Panc1 (cell line): ENCODE results near the gene CNGB1.

Experiments used
- CTCF ChIP-seq: fragments of 450-650 bp; IDR thresholded peaks from 2 replicates; pipeline ENCODE4 v1.5.1; 2017; ENCODE audit warnings: mild to moderate bottlenecking
- POLR2AphosphoS5 ChIP-seq: IDR thresholded peaks from 2 replicates; pipeline ENCODE4 v1.6.1; 2012; ENCODE audit warnings: mild to moderate bottlenecking, low read depth, low read length, moderate library complexity
- REST ChIP-seq, 2 experiments: IDR thresholded peaks; 2 replicates each; pipeline ENCODE4 v1.6.1; 2011 to 2012; ENCODE audit warnings: low read depth in 2 of 2, control low read depth in 1 of 2, low read length in 1 of 2, mild to moderate bottlenecking in 1 of 2, moderate library complexity in 1 of 2; ENCODE audit not compliant: insufficient read depth in 1 of 2
- SIN3A ChIP-seq: IDR thresholded peaks from 2 replicates; pipeline ENCODE4 v1.6.1; 2012; ENCODE audit warnings: low read depth, mild to moderate bottlenecking, low read length, moderate library complexity, borderline replicate concordance; ENCODE audit not compliant: insufficient read depth
- TCF7L2 ChIP-seq: IDR thresholded peaks from 2 replicates; pipeline ENCODE4 v1.6.1; 2011; ENCODE audit warnings: mild to moderate bottlenecking, low read depth, low read length, inconsistent platforms

GRCh38 chr16:57940382-57940966 is 30.5 kb downstream of the CNGB1 start:
- no peak for TF ChIP-seq CTCF
- TF ChIP-seq POLR2AphosphoS5, result no peak
- no peak for TF ChIP-seq TCF7L2
- TF ChIP-seq REST (IDR thresholded peaks at IDR 0.05; ENCODE audit: insufficient read depth in 1 of 2, low read depth in 2 of 2, low read length in 1 of 2), result no peak
- TF ChIP-seq SIN3A, result no peak
